Stomach (tissue), 9 donors: ENCODE measurements around the gene EXOC3L1. TPM values are rescaled to one million over a fixed set of nuclear protein-coding genes. Genes with fewer than 3 reads are reported as not detected.

Experiments used
- DNase-seq, 2 donors: peaks; one replicate each; pipeline versions ENCODE4 v3.0.0 to v3.0.0-alpha.2; 2013 to 2019
- H3K27ac ChIP-seq, 5 donors: fragments of 200-600 bp in 4 of 5; sonication (generic) in 4 of 5; one replicate each; pipeline ENCODE4 v1.5.1; 2013 to 2019; ENCODE audit warnings: mild to moderate bottlenecking in 1 of 5, moderate library complexity in 1 of 5
- H3K27me3 ChIP-seq, 3 donors: fragments of 200-600 bp; sonication (generic); one replicate each; pipeline ENCODE4 v1.5.1; 2017 to 2019; ENCODE audit warnings: mixed run types in 1 of 3
- H3K36me3 ChIP-seq, 4 donors: fragments of 200-600 bp; sonication (generic); 1 replicate in 3 of 4; 2 replicates in 1 of 4; pipeline ENCODE4 v1.5.1; 2016 to 2019
- H3K4me1 ChIP-seq, 4 donors: fragments of 200-600 bp; sonication (generic); one replicate each; pipeline ENCODE4 v1.5.1; 2016 to 2019
- H3K4me3 ChIP-seq, 4 donors: fragments of 200-600 bp; sonication (generic) in 3 of 4; one replicate each; pipeline ENCODE4 v1.5.1; 2016 to 2019; ENCODE audit warnings: mild to moderate bottlenecking in 1 of 4
- H3K9me3 ChIP-seq, 4 donors: fragments of 200-600 bp; sonication (generic); one replicate each; pipeline ENCODE4 v1.5.1; 2016 to 2019
- CTCF ChIP-seq, 7 experiments: fragments of 450-650 bp in 4 of 7; fragments of 200-600 bp in 3 of 7; sonication (generic) in 3 of 7; IDR thresholded peaks; one replicate each; pipeline ENCODE4 v1.5.1; 2016 to 2019; ENCODE audit warnings: antibody characterized with exemption in 7 of 7, control low read depth in 2 of 7, mild to moderate bottlenecking in 1 of 7
- EP300 ChIP-seq: sonication (generic); formaldehyde crosslinking; IDR thresholded peaks from one replicate; pipeline ENCODE4 v1.6.1; 2017; ENCODE audit warnings: antibody characterized with exemption
- POLR2A ChIP-seq, 4 donors: fragments of 450-650 bp; IDR thresholded peaks; one replicate each; pipeline ENCODE4 v1.6.1; 2016; ENCODE audit warnings: antibody characterized with exemption in 4 of 4, control low read depth in 2 of 4, mild to moderate bottlenecking in 1 of 4, moderate library complexity in 1 of 4
- POLR2AphosphoS5 ChIP-seq, 3 donors: sonication (generic); formaldehyde crosslinking; IDR thresholded peaks; one replicate each; pipeline ENCODE4 v1.6.1; 2016; ENCODE audit warnings: antibody characterized with exemption in 3 of 3
- WGBS, 5 donors: extraction: QIAGEN DNeasy Blood & Tissue Kit in 3 of 5; methylation state at CpG; one replicate each; pipeline versions ENCODE4 v1.1.5 to v1.1.7; 2013 to 2018; 5-methylcytosine and 5-hydroxymethylcytosine counted together
- intact Hi-C: fragments of 100-400 bp; cut with DNase I; formaldehyde crosslinking; loops from one replicate; pipeline ENCODE4 v1.15.1; 2023; ENCODE audit warnings: low total_unique reads
- polyA plus RNA-seq, 3 donors: library from polyadenylated mRNA; stranded (reverse); fragments of 200-250 nt; gene quantifications; one replicate each; pipeline ENCODE4 v1.2.3, GENCODE V29; 2013
- total RNA-seq, 5 donors: library from RNA; depleted of rRNA; stranded (reverse); fragments of >200 nt; gene quantifications; one replicate each; pipeline versions ENCODE4 v1.1.0 to v1.2.3, GENCODE V29; 2014 to 2016
- donor health status: healthy with polysubstance abuse.
- donor health status: Bipolar disorder and iron deficiency.
- donor health status: healthy.

EXOC3L1 gene
- total and polyA plus RNA-seq, 8 donors, result 1.3 to 25.5 (median 6.8) TPM; not detected in 1

GRCh38 chr16:67226295-67226803, 36.4 kb upstream of the EXOC3L1 start:
- H3K36me3 ChIP-seq, result peaks cover 28 to 41% (median 34%) of the 10 kb centered on the region in 4 donors
- WGBS, 5 donors, result 10 to 16% (median 14%) methylated on average over 12 of the region's 12 CpGs
- peaks cover 9 to 55% (median 38%) of the 10 kb centered on the region in 4 donors for H3K4me1 ChIP-seq
- no peak for DNase-seq
- H3K9me3 ChIP-seq, result no peaks in the 10 kb centered on the region
- no peak for TF ChIP-seq POLR2AphosphoS5 (IDR thresholded peaks at IDR 0.05)
- no peak for TF ChIP-seq EP300
- no peak for TF ChIP-seq CTCF (IDR thresholded peaks at IDR 0.05)
- TF ChIP-seq POLR2A (IDR thresholded peaks at IDR 0.05), result no peak
- H3K4me3 ChIP-seq, result peak overlapping the region; percentile 92 to 100 (median 99)
- H3K27ac ChIP-seq, result peak overlapping the region; percentile 20 to 87 (median 86)
- intact Hi-C loops, result no loop called here
- no peaks in the 10 kb centered on the region for H3K27me3 ChIP-seq

GRCh38 chr16:67223992-67224391, 34.1 kb upstream of the EXOC3L1 start:
- 16 to 42% (median 34%) methylated on average over 3 of the region's 3 CpGs for WGBS, 5 donors
- Histone ChIP-seq H3K36me3 (peaks cover 9 to 17% (median 11%) of the 10 kb centered on the region in 4 donors), H3K4me3 (no peak overlapping the region), H3K27ac (peak overlapping the region in 1 of 5 donors; percentile 35), H3K9me3 (no peaks in the 10 kb centered on the region), H3K4me1 (peaks cover 9 to 50% (median 38%) of the 10 kb centered on the region in 4 donors), H3K27me3 (no peaks in the 10 kb centered on the region)
- intact Hi-C loops, result no loop called here
- TF ChIP-seq EP300 (no peak), POLR2AphosphoS5 (IDR thresholded peaks at IDR 0.05) (no peak), POLR2A (IDR thresholded peaks at IDR 0.05) (no peak), CTCF (IDR thresholded peaks at IDR 0.05) (no peak)
- DNase-seq, result no peak

GRCh38 chr16:67216612-67217490, 26.9 kb upstream of the EXOC3L1 start:
- no peaks in the 10 kb centered on the region for H3K36me3 ChIP-seq
- peak in 1 of 2 donors; percentile 61 for DNase-seq
- whole genome bisulfite sequencing, 5 donors, result 52 to 66% (median 54%) methylated on average over 18 of the region's 18 CpGs
- no peaks in the 10 kb centered on the region for H3K27me3 ChIP-seq
- H3K27ac ChIP-seq, result peak overlapping the region in 4 of 5 donors; percentile 4 to 58 (median 22)
- H3K9me3 ChIP-seq, result no peaks in the 10 kb centered on the region
- no peak overlapping the region for H3K4me3 ChIP-seq
- H3K4me1 ChIP-seq, result peaks cover 22 to 45% (median 27%) of the 10 kb centered on the region in 4 donors
- intact Hi-C loops, result no loop called here
- no peak for TF ChIP-seq POLR2A (IDR thresholded peaks at IDR 0.05)
- no peak for TF ChIP-seq CTCF (IDR thresholded peaks at IDR 0.05)
- no peak for TF ChIP-seq EP300
- peak in 1 of 3 donors; percentile 18 for TF ChIP-seq POLR2AphosphoS5 (IDR thresholded peaks at IDR 0.05)

- H3K27me3 ChIP-seq, result no peaks in the 10 kb centered on the region
- H3K9me3 ChIP-seq, result no peaks in the 10 kb centered on the region
- no peak for DNase-seq
- intact Hi-C loops, result no loop called here
- H3K27ac ChIP-seq, result no peak overlapping the region
- H3K4me3 ChIP-seq, result no peak overlapping the region
- 67 to 78% (median 73%) methylated on average over 5 of the region's 5 CpGs for WGBS, 5 donors
- no peak for TF ChIP-seq CTCF (IDR thresholded peaks at IDR 0.05)
- TF ChIP-seq POLR2AphosphoS5 (IDR thresholded peaks at IDR 0.05), result no peak
- TF ChIP-seq POLR2A (IDR thresholded peaks at IDR 0.05), result no peak
- no peak for TF ChIP-seq EP300
- peaks cover 22 to 45% (median 27%) of the 10 kb centered on the region in 4 donors for H3K4me1 ChIP-seq
- peaks cover 0 to 4% (median 0%) of the 10 kb centered on the region in 4 donors for H3K36me3 ChIP-seq
Measured at GRCh38 chr16:67215706-67216105, 25.8 kb upstream of the EXOC3L1 start.
